Panc1 (cell line): Measurements from ENCODE around the gene CA5A.
"Not testable (repeated sequence)": the region's sequence is repeated elsewhere in the genome, so short reads cannot be mapped to it uniquely, and the experiment has no call there.

Experiments used
- CTCF ChIP-seq: fragments of 450-650 bp; IDR thresholded peaks from 2 replicates; pipeline ENCODE4 v1.5.1; 2017; ENCODE audit warnings: mild to moderate bottlenecking
- POLR2AphosphoS5 ChIP-seq: IDR thresholded peaks from 2 replicates; pipeline ENCODE4 v1.6.1; 2012; ENCODE audit warnings: mild to moderate bottlenecking, low read depth, low read length, moderate library complexity
- SIN3A ChIP-seq: IDR thresholded peaks from 2 replicates; pipeline ENCODE4 v1.6.1; 2012; ENCODE audit warnings: low read depth, mild to moderate bottlenecking, low read length, moderate library complexity, borderline replicate concordance; ENCODE audit not compliant: insufficient read depth
- TCF7L2 ChIP-seq: IDR thresholded peaks from 2 replicates; pipeline ENCODE4 v1.6.1; 2011; ENCODE audit warnings: mild to moderate bottlenecking, low read depth, low read length, inconsistent platforms
- TF ChIP-seq, protein P1 (sequence below), 2 experiments: IDR thresholded peaks; 2 replicates each; pipeline ENCODE4 v1.6.1; 2011 to 2012; ENCODE audit warnings: low read depth in 2 of 2, control low read depth in 1 of 2, low read length in 1 of 2, mild to moderate bottlenecking in 1 of 2, moderate library complexity in 1 of 2; ENCODE audit not compliant: insufficient read depth in 1 of 2

- TF ChIP-seq, protein P1, sequence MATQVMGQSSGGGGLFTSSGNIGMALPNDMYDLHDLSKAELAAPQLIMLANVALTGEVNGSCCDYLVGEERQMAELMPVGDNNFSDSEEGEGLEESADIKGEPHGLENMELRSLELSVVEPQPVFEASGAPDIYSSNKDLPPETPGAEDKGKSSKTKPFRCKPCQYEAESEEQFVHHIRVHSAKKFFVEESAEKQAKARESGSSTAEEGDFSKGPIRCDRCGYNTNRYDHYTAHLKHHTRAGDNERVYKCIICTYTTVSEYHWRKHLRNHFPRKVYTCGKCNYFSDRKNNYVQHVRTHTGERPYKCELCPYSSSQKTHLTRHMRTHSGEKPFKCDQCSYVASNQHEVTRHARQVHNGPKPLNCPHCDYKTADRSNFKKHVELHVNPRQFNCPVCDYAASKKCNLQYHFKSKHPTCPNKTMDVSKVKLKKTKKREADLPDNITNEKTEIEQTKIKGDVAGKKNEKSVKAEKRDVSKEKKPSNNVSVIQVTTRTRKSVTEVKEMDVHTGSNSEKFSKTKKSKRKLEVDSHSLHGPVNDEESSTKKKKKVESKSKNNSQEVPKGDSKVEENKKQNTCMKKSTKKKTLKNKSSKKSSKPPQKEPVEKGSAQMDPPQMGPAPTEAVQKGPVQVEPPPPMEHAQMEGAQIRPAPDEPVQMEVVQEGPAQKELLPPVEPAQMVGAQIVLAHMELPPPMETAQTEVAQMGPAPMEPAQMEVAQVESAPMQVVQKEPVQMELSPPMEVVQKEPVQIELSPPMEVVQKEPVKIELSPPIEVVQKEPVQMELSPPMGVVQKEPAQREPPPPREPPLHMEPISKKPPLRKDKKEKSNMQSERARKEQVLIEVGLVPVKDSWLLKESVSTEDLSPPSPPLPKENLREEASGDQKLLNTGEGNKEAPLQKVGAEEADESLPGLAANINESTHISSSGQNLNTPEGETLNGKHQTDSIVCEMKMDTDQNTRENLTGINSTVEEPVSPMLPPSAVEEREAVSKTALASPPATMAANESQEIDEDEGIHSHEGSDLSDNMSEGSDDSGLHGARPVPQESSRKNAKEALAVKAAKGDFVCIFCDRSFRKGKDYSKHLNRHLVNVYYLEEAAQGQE (IDR thresholded peaks at IDR 0.05; ENCODE audit: insufficient read depth in 1 of 2, low read depth in 2 of 2, low read length in 1 of 2), result not testable (repeated sequence)
- not testable (repeated sequence) for TF ChIP-seq CTCF, POLR2AphosphoS5, SIN3A, TCF7L2
Measured at GRCh38 chr16:87900489-87900888, 35.8 kb downstream of the CA5A start.
